Measurements from ENCODE around the gene NVL.

The NVL gene

GRCh38 chr1:224276771-224277487 lies 53.0 kb downstream of the NVL start:
- DNase-seq: no peak

- DNase-seq: no peak
Measured at GRCh38 chr1:224274970-224275626, 54.9 kb downstream of the NVL start.

- DNase-seq: no peak
Measured at GRCh38 chr1:224273641-224274040, 56.3 kb downstream of the NVL start.

GRCh38 chr1:224271106-224271505 lies 58.9 kb downstream of the NVL start:
- DNase-seq: no peak

GRCh38 chr1:224267925-224268324 lies 62.0 kb downstream of the NVL start:
- no peak for DNase-seq

- DNase-seq: no peak
Measured at GRCh38 chr1:224266915-224267856, 62.8 kb downstream of the NVL start.

GRCh38 chr1:224266105-224266914 lies 63.7 kb downstream of the NVL start:
- no peak for DNase-seq

- DNase-seq: no peak
Measured at GRCh38 chr1:224264321-224264720, 65.7 kb downstream of the NVL start.

GRCh38 chr1:224262373-224263054 lies 67.5 kb downstream of the NVL start:
- no peak for DNase-seq

GRCh38 chr1:224259986-224260385 lies 70.0 kb downstream of the NVL start:
- no peak for DNase-seq

GRCh38 chr1:224258351-224258750 lies 71.6 kb downstream of the NVL start:
- no peak for DNase-seq

GRCh38 chr1:224256640-224257039 lies 73.3 kb downstream of the NVL start:
- DNase-seq: no peak

- DNase-seq: no peak
Measured at GRCh38 chr1:224253721-224254120, 76.3 kb downstream of the NVL start.

GRCh38 chr1:224252479-224252878 lies 77.5 kb downstream of the NVL start:
- DNase-seq: no peak

- DNase-seq: no peak
Measured at GRCh38 chr1:224251741-224252146, 78.2 kb downstream of the NVL start.

- no peak for DNase-seq
Measured at GRCh38 chr1:224245188-224245587, 84.8 kb downstream of the NVL start.

- DNase-seq: no peak
Measured at GRCh38 chr1:224238756-224239155, 91.2 kb downstream of the NVL start.

- DNase-seq: no peak
Measured at GRCh38 chr1:224238212-224238611, 91.8 kb downstream of the NVL start.

GRCh38 chr1:224237119-224237881 lies 92.7 kb downstream of the NVL start:
- no peak for DNase-seq

GRCh38 chr1:224235813-224236493 lies 94.0 kb downstream of the NVL start:
- no peak for DNase-seq

GRCh38 chr1:224234017-224234416 lies 96.0 kb downstream of the NVL start:
- no peak for DNase-seq
